Keratinocyte (primary cell): ENCODE data around the gene GRIK2.

Experiments
- EZH2 ChIP-seq: IDR thresholded peaks from one replicate; pipeline ENCODE4 v1.6.1; 2012; ENCODE audit warnings: inconsistent platforms, mild to moderate bottlenecking, low read length, moderate library complexity
- TF ChIP-seq, protein P1 (sequence below), 3 experiments: IDR thresholded peaks in 1 of 3; conservative IDR thresholded peaks in 1 of 3; optimal IDR thresholded peaks in 1 of 3; 2 replicates in 2 of 3; 3 replicates in 1 of 3; pipeline versions ENCODE3 to v1.5.1; 2011; ENCODE audit warnings: low read length in 3 of 3, mild to moderate bottlenecking in 3 of 3, moderate library complexity in 2 of 3, control low read depth in 1 of 3, inconsistent platforms in 1 of 3; ENCODE audit not compliant: insufficient read depth in 2 of 3; ENCODE audit errors: extremely low read depth in 1 of 3

DNA sequence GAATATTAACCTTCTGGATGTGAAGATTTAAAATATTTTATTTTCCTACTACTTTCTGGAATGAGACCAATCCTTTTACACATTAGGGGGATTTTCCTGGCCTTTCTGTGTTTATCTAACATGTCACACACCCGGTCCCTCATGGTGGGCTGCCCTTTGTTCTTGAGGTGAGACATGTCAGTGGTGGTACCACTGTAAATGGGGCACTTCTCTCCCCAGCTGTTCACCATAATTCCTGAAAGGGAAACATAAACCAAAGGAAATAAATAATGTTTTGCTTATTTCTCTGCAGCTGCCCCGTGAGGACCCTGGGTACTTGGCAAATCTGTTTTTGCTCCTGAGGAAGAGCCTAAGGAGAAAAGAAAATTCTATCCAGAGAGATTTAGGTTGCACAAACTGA is 41.1 kb downstream of the GRIK2 start:
- TF ChIP-seq, protein P1, sequence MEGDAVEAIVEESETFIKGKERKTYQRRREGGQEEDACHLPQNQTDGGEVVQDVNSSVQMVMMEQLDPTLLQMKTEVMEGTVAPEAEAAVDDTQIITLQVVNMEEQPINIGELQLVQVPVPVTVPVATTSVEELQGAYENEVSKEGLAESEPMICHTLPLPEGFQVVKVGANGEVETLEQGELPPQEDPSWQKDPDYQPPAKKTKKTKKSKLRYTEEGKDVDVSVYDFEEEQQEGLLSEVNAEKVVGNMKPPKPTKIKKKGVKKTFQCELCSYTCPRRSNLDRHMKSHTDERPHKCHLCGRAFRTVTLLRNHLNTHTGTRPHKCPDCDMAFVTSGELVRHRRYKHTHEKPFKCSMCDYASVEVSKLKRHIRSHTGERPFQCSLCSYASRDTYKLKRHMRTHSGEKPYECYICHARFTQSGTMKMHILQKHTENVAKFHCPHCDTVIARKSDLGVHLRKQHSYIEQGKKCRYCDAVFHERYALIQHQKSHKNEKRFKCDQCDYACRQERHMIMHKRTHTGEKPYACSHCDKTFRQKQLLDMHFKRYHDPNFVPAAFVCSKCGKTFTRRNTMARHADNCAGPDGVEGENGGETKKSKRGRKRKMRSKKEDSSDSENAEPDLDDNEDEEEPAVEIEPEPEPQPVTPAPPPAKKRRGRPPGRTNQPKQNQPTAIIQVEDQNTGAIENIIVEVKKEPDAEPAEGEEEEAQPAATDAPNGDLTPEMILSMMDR (optimal IDR thresholded peaks at IDR 0.05 in 1 of 3, IDR thresholded peaks at IDR 0.05 in 1 of 3, conservative IDR thresholded peaks at IDR 0.05 in 1 of 3; ENCODE audit: extremely low read depth in 1 of 3, insufficient read depth in 2 of 3, low read length in 3 of 3) = no peak
- no peak for TF ChIP-seq EZH2
